PFSK-1 (cell line): ENCODE results near the gene HNRNPA3.

ENCODE experiments used
- FOXP2 ChIP-seq: optimal IDR thresholded peaks from 2 replicates; pipeline ENCODE3; 2011; ENCODE audit warnings: borderline replicate concordance, control low read depth, inconsistent platforms; ENCODE audit not compliant: insufficient read depth; ENCODE audit errors: extremely low read length, extremely low read depth
- TF ChIP-seq, protein P1 (sequence below), 2 experiments: IDR thresholded peaks; 2 replicates each; pipeline versions ENCODE4 v1.6.1 to v1.8.0; 2011 to 2012; ENCODE audit warnings: low read depth in 2 of 2, low read length in 2 of 2, control low read depth in 1 of 2, inconsistent platforms in 1 of 2, mild to moderate bottlenecking in 1 of 2, moderate library complexity in 1 of 2; ENCODE audit not compliant: insufficient read depth in 1 of 2

DNA sequence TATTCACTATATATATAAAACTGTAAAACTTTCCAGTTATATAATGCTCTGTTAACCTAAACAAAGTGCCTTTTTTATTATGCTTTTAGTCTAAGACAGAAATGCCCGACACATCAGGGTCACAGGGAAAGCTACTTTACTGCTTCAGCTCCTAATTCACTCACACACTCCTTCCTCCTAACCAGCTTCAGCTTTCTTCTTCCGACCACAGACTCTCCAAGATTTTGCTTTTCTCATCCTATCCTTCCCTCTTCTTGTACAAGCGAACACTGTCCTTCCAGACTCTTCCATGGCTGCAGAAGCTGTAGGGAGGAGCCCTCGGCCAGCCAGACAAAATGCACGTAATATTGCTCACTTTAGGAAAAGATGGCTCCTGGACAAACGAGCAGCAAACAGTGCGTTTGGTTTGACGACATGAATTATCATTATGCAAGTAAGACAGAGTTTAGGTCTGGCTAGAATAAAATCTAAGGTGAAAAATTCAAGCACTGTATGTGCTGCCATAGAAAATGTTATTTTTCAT is 47.5 kb upstream of the HNRNPA3 start:
- TF ChIP-seq, protein P1, sequence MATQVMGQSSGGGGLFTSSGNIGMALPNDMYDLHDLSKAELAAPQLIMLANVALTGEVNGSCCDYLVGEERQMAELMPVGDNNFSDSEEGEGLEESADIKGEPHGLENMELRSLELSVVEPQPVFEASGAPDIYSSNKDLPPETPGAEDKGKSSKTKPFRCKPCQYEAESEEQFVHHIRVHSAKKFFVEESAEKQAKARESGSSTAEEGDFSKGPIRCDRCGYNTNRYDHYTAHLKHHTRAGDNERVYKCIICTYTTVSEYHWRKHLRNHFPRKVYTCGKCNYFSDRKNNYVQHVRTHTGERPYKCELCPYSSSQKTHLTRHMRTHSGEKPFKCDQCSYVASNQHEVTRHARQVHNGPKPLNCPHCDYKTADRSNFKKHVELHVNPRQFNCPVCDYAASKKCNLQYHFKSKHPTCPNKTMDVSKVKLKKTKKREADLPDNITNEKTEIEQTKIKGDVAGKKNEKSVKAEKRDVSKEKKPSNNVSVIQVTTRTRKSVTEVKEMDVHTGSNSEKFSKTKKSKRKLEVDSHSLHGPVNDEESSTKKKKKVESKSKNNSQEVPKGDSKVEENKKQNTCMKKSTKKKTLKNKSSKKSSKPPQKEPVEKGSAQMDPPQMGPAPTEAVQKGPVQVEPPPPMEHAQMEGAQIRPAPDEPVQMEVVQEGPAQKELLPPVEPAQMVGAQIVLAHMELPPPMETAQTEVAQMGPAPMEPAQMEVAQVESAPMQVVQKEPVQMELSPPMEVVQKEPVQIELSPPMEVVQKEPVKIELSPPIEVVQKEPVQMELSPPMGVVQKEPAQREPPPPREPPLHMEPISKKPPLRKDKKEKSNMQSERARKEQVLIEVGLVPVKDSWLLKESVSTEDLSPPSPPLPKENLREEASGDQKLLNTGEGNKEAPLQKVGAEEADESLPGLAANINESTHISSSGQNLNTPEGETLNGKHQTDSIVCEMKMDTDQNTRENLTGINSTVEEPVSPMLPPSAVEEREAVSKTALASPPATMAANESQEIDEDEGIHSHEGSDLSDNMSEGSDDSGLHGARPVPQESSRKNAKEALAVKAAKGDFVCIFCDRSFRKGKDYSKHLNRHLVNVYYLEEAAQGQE (IDR thresholded peaks at IDR 0.05; ENCODE audit: insufficient read depth in 1 of 2, low read depth in 2 of 2, low read length in 2 of 2): no peak
- no peak for TF ChIP-seq FOXP2
